Hepatocyte (in vitro differentiated cells): ENCODE results near the gene SLC35D2.

Source experiments
- EZH2 ChIP-seq: fragments of 200-600 bp; sonication (generic); IDR thresholded peaks from 2 replicates; pipeline ENCODE4 v1.6.1; 2016; ENCODE audit warnings: antibody characterized with exemption, mild to moderate bottlenecking, borderline replicate concordance
- EZH2phosphoT487 ChIP-seq: fragments of 200-600 bp; sonication (generic); IDR thresholded peaks from one replicate; pipeline ENCODE4 v1.6.1; 2018; ENCODE audit warnings: antibody characterized with exemption, mild to moderate bottlenecking, low read depth, moderate library complexity; ENCODE audit not compliant: unreplicated experiment, severe bottlenecking
- TF ChIP-seq, protein P1 (sequence below): fragments of 200-600 bp; sonication (generic); IDR thresholded peaks from 2 replicates; pipeline ENCODE4 v1.5.1; 2016; ENCODE audit warnings: antibody characterized with exemption, mild to moderate bottlenecking; ENCODE audit not compliant: poor library complexity

DNA sequence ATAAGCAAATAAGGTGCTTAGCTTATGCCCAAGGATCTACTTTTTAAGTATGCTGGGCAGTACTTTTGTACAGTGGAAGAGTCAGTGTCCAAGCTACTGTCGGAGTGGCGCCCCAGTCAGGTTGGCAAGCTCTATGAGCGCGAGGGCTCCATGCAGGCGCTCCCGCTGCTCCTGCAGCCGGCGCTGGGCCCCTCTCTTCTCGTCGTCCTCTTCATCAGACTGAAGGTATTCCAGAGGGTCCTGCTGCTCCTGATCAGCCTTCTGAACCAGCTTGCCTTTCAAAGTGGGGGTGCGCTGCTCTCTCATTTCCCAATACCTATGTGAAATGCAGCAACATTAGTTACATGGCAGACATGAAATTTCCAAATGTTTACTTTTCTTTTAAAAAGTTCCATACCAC is 4.6 kb upstream of the SLC35D2 start:
- TF ChIP-seq, protein P1, sequence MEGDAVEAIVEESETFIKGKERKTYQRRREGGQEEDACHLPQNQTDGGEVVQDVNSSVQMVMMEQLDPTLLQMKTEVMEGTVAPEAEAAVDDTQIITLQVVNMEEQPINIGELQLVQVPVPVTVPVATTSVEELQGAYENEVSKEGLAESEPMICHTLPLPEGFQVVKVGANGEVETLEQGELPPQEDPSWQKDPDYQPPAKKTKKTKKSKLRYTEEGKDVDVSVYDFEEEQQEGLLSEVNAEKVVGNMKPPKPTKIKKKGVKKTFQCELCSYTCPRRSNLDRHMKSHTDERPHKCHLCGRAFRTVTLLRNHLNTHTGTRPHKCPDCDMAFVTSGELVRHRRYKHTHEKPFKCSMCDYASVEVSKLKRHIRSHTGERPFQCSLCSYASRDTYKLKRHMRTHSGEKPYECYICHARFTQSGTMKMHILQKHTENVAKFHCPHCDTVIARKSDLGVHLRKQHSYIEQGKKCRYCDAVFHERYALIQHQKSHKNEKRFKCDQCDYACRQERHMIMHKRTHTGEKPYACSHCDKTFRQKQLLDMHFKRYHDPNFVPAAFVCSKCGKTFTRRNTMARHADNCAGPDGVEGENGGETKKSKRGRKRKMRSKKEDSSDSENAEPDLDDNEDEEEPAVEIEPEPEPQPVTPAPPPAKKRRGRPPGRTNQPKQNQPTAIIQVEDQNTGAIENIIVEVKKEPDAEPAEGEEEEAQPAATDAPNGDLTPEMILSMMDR: no peak
- TF ChIP-seq EZH2 (no peak), EZH2phosphoT487 (no peak)
